OCI-LY7 (cell line): Measurements from ENCODE around the gene CCDC169. TPM values are rescaled to one million over a fixed set of nuclear protein-coding genes. Genes with fewer than 3 reads are reported as not detected.

Experiments used
- BruUV-seq: library from RNA; stranded (reverse); fragments of 400-500 nt; replicated peaks from 2 replicates; lab custom pipeline; 2021; lab: Mats Ljungman, UMichigan
- CTCF ChIA-PET: fragments of 300-600 bp; sonication (Branson Sonifier 250); formaldehyde crosslinking; loops from one replicate; lab custom pipeline; 2022; ENCODE audit warnings: antibody characterized with exemption; ENCODE audit not compliant: unreplicated experiment; lab: Charles Lee
- POLR2A ChIA-PET: fragments of 300-600 bp; sonication (Branson Sonifier 250); formaldehyde crosslinking; loops from one replicate; lab custom pipeline; 2022; ENCODE audit warnings: antibody characterized with exemption; lab: Charles Lee
- DNase-seq: peaks from one replicate; pipeline ENCODE4 v3.0.0-alpha.2; 2015; ENCODE audit warnings: low spot score
- H2AFZ ChIP-seq: fragments of 200-600 bp; sonication (generic), shearing (Covaris generic); 2 replicates; pipeline ENCODE4 v1.6.1; 2014; ENCODE audit warnings: mild to moderate bottlenecking, antibody characterized with exemption, low read length, moderate library complexity
- H3K27ac ChIP-seq: fragments of 200-600 bp; sonication (generic); 2 replicates; pipeline ENCODE4 v1.5.1; 2014; ENCODE audit warnings: mixed run types, low read depth, mild to moderate bottlenecking, moderate library complexity, low read length, inconsistent platforms; ENCODE audit not compliant: poor library complexity, severe bottlenecking
- H3K36me3 ChIP-seq: fragments of 200-600 bp; sonication (generic); 2 replicates; pipeline ENCODE4 v1.6.1; 2014; ENCODE audit warnings: mild to moderate bottlenecking, antibody characterized with exemption, low read length, moderate library complexity, mixed read lengths; ENCODE audit not compliant: insufficient read depth
- H3K4me1 ChIP-seq: fragments of 200-600 bp; sonication (generic); 2 replicates; pipeline ENCODE4 v1.5.1; 2014; ENCODE audit warnings: mild to moderate bottlenecking, low read length; ENCODE audit not compliant: insufficient read depth, poor library complexity, severe bottlenecking
- H3K4me2 ChIP-seq: fragments of 200-600 bp; sonication (generic); 2 replicates; pipeline ENCODE4 v1.6.1; 2014; ENCODE audit warnings: mild to moderate bottlenecking, low read length
- H3K4me3 ChIP-seq: fragments of 200-600 bp; sonication (generic); 2 replicates; pipeline ENCODE4 v1.5.1; 2014; ENCODE audit warnings: mild to moderate bottlenecking, low read depth, low read length; ENCODE audit not compliant: poor library complexity, severe bottlenecking
- H3K79me2 ChIP-seq: fragments of 200-600 bp; sonication (generic); 2 replicates; pipeline ENCODE4 v1.6.1; 2016; ENCODE audit warnings: low read depth, mild to moderate bottlenecking, low read length, moderate library complexity, mixed read lengths; ENCODE audit not compliant: insufficient read depth
- H3K9me2 ChIP-seq: fragments of 200-600 bp; sonication (generic); 2 replicates; pipeline ENCODE4 v1.6.1; 2016; ENCODE audit warnings: mild to moderate bottlenecking, low read length, mixed read lengths; ENCODE audit not compliant: insufficient read depth
- H3K9me3 ChIP-seq: fragments of 200-600 bp; sonication (generic); 2 replicates; pipeline ENCODE4 v1.6.1; 2014; ENCODE audit warnings: mild to moderate bottlenecking, mixed run types, low read length, mixed read lengths
- H4K20me1 ChIP-seq: fragments of 200-600 bp; sonication (generic); 2 replicates; pipeline ENCODE4 v1.6.1; 2014; ENCODE audit warnings: mild to moderate bottlenecking, antibody characterized with exemption, low read length, moderate library complexity, mixed read lengths; ENCODE audit not compliant: insufficient read depth
- CTCF ChIP-seq: fragments of 200-600 bp; sonication (generic); conservative IDR thresholded peaks from 2 replicates; pipeline ENCODE4 v1.5.1; 2014; ENCODE audit warnings: mild to moderate bottlenecking, antibody characterized with exemption, low read length, moderate library complexity, mixed read lengths
- EZH2phosphoT487 ChIP-seq: fragments of 200-600 bp; sonication (generic); IDR thresholded peaks from 2 replicates; pipeline ENCODE4 v1.6.1; 2018; ENCODE audit warnings: low read depth, borderline replicate concordance, mild to moderate bottlenecking, mixed run types, antibody characterized with exemption, low read length, moderate library complexity, mixed read lengths
- intact Hi-C: fragments of 100-400 bp; cut with micrococcal nuclease; formaldehyde crosslinking; loops from one replicate; pipeline ENCODE4 v1.10.0; 2022; ENCODE audit not compliant: unreplicated experiment
- total RNA-seq, 2 experiments: library from RNA; depleted of rRNA in 1 of 2; stranded (reverse); fragments of >200 nt in 1 of 2; shearing (Covaris generic) in 1 of 2; gene quantifications; 2 replicates each; pipeline ENCODE4 v1.2.3, GENCODE V29; 2014 to 2022

CCDC169 gene
- total RNA-seq, 2 experiments from 2014 or later: not detected

GRCh38 chr13:36231236-36231635 lies 66.4 kb downstream of the CCDC169 start:
- no peaks in the 10 kb centered on the region for H3K9me2 ChIP-seq
- no peak overlapping the region for H3K4me3 ChIP-seq
- no peak overlapping the region for H2AFZ ChIP-seq
- TF ChIP-seq EZH2phosphoT487 (no peak), CTCF (no peak)
- no peak overlapping the region for H3K27ac ChIP-seq
- POLR2A ChIA-PET: interaction anchor here (0.6 kb wide), 1 partner anchor 11 kb away, joined by 3 read pairs; no protein-coding TSS in a partner anchor
- no peaks in the 10 kb centered on the region for H4K20me1 ChIP-seq
- H3K4me2 ChIP-seq: no peak overlapping the region
- no peaks in the 10 kb centered on the region for H3K4me1 ChIP-seq
- H3K79me2 ChIP-seq: no peaks in the 10 kb centered on the region
- no peaks in the 10 kb centered on the region for H3K9me3 ChIP-seq
- no TSS peak for BruUV-seq
- no peak for DNase-seq
- CTCF ChIA-PET: no interaction called here
- intact Hi-C loops: no loop called here
- no peaks in the 10 kb centered on the region for H3K36me3 ChIP-seq

- Histone ChIP-seq H2AFZ (no peak overlapping the region), H3K4me2 (no peak overlapping the region), H3K4me1 (no peaks in the 10 kb centered on the region), H3K9me3 (no peaks in the 10 kb centered on the region), H3K36me3 (no peaks in the 10 kb centered on the region), H4K20me1 (no peaks in the 10 kb centered on the region), H3K79me2 (no peaks in the 10 kb centered on the region), H3K4me3 (no peak overlapping the region), H3K27ac (no peak overlapping the region), H3K9me2 (no peaks in the 10 kb centered on the region)
- no TSS peak for BruUV-seq
- POLR2A ChIA-PET: interaction anchor here (0.7 to 1.2 kb wide), 2 partner anchors 9 to 223 kb away, joined by 3 read pairs; no protein-coding TSS in a partner anchor
- intact Hi-C loops: no loop called here
- DNase-seq: no peak
- TF ChIP-seq CTCF: no peak
- TF ChIP-seq EZH2phosphoT487: no peak
- CTCF ChIA-PET: no interaction called here
Observed at GRCh38 chr13:36224730-36225129, 72.9 kb downstream of the CCDC169 start.

- POLR2A ChIA-PET: interaction anchor here (0.6 to 0.7 kb wide), 2 partner anchors 11 to 417 kb away, joined by 3 read pairs; no protein-coding TSS in a partner anchor
- CTCF ChIA-PET: no interaction called here
- no TSS peak for BruUV-seq
- TF ChIP-seq EZH2phosphoT487 (no peak), CTCF (no peak)
- DNase-seq: no peak
- Histone ChIP-seq H4K20me1 (no peaks in the 10 kb centered on the region), H3K36me3 (no peaks in the 10 kb centered on the region), H3K27ac (no peak overlapping the region), H2AFZ (no peak overlapping the region), H3K4me2 (no peak overlapping the region), H3K79me2 (no peaks in the 10 kb centered on the region), H3K9me2 (no peaks in the 10 kb centered on the region), H3K4me1 (no peaks in the 10 kb centered on the region), H3K9me3 (no peaks in the 10 kb centered on the region), H3K4me3 (no peak overlapping the region)
- intact Hi-C loops: no loop called here
Observed at GRCh38 chr13:36219883-36220282, 77.7 kb downstream of the CCDC169 start.
